ENCODE data around the gene NRTN. TPM values are rescaled to one million over a fixed set of nuclear protein-coding genes. Genes with fewer than 3 reads are reported as not detected.

NRTN gene
- polyA plus RNA-seq, 1 donor = 2.3 TPM

DNA sequence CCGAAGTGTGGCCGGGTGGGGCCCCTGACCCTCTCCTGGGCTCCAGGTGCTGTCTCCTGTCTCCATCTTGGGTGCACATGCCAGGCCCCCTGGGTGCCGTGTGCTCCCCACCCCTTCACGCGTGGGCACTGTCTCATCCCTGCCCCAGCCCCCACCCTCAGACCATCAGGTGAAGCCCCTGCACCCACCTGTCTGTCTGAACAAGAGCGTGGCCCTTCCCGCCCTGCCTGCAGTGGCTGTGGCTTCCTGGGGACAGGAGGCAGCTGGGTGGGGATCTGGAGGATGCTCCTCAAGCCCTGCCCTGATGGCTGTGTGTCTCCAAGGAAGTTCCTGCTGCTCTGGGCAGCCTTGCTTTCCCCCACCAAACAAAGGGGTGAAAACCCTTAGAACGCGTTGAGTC is 22.5 kb upstream of the NRTN start:
- no peak for DNase-seq
- peaks cover 32% of the 10 kb centered on the region for H3K36me3 ChIP-seq (ENCODE audit: control insufficient read depth, insufficient read depth, low read length)

GRCh38 chr19:5782945-5783919 is 21.6 kb upstream of the NRTN start:
- H3K4me3 ChIP-seq (ENCODE audit: low read length) = no peak overlapping the region
- WGBS (ENCODE audit: insufficient coverage, low lambda C conversion rate) = no CpG with 5 or more reads among the region's 48 CpGs
- H3K27me3 ChIP-seq (ENCODE audit: control insufficient read depth, insufficient read depth, low read length) = no peaks in the 10 kb centered on the region
- no peak overlapping the region for H3K27ac ChIP-seq (ENCODE audit: low read length)
- H3K4me1 ChIP-seq (ENCODE audit: control insufficient read depth, insufficient read depth, low read length) = no peaks in the 10 kb centered on the region
- H3K9me3 ChIP-seq (ENCODE audit: control insufficient read depth, low read depth, low read length) = peaks cover 10% of the 10 kb centered on the region
- peaks cover 41% of the 10 kb centered on the region for H3K36me3 ChIP-seq (ENCODE audit: control insufficient read depth, insufficient read depth, low read length)
- DNase-seq = no peak

More for the DNA sequence above, 22.5 kb upstream of the NRTN start:
- Histone ChIP-seq H3K4me1 (ENCODE audit: control insufficient read depth, insufficient read depth, low read length) (no peaks in the 10 kb centered on the region), H3K27me3 (ENCODE audit: control insufficient read depth, insufficient read depth, low read length) (no peaks in the 10 kb centered on the region), H3K9me3 (ENCODE audit: control insufficient read depth, low read depth, low read length) (peaks cover 10% of the 10 kb centered on the region), H3K27ac (ENCODE audit: low read length) (no peak overlapping the region), H3K4me3 (ENCODE audit: low read length) (no peak overlapping the region)
- no CpG with 5 or more reads among the region's 9 CpGs for WGBS (ENCODE audit: insufficient coverage, low lambda C conversion rate)

GRCh38 chr19:5784581-5785147 is 20.2 kb upstream of the NRTN start, which contains the start of gene PRR22:
TSS of gene PRR22 (minus strand) at chr19:5784746. CDS start at chr19:5784660, 86 bp downstream.
- H3K4me1 ChIP-seq (ENCODE audit: control insufficient read depth, insufficient read depth, low read length) = no peaks in the 10 kb centered on the region
- H3K4me3 ChIP-seq (ENCODE audit: low read length) = no peak within 1 kb of the TSS
- no peak for DNase-seq
- peaks cover 10% of the 10 kb centered on the region for H3K9me3 ChIP-seq (ENCODE audit: control insufficient read depth, low read depth, low read length)
- H3K36me3 ChIP-seq (ENCODE audit: control insufficient read depth, insufficient read depth, low read length) = peaks cover 54% of the 10 kb centered on the region
- no peaks in the 10 kb centered on the region for H3K27me3 ChIP-seq (ENCODE audit: control insufficient read depth, insufficient read depth, low read length)
- no peak within 1 kb of the TSS for H3K27ac ChIP-seq (ENCODE audit: low read length)
- WGBS (ENCODE audit: insufficient coverage, low lambda C conversion rate) = no CpG with 5 or more reads among the region's 15 CpGs

- no peak overlapping the region for H3K4me3 ChIP-seq (ENCODE audit: low read length)
- peaks cover 10% of the 10 kb centered on the region for H3K9me3 ChIP-seq (ENCODE audit: control insufficient read depth, low read depth, low read length)
- no peaks in the 10 kb centered on the region for H3K27me3 ChIP-seq (ENCODE audit: control insufficient read depth, insufficient read depth, low read length)
- no CpG with 5 or more reads among the region's 37 CpGs for WGBS (ENCODE audit: insufficient coverage, low lambda C conversion rate)
- H3K27ac ChIP-seq (ENCODE audit: low read length) = no peak overlapping the region
- peaks cover 59% of the 10 kb centered on the region for H3K36me3 ChIP-seq (ENCODE audit: control insufficient read depth, insufficient read depth, low read length)
- DNase-seq = no peak
- H3K4me1 ChIP-seq (ENCODE audit: control insufficient read depth, insufficient read depth, low read length) = peaks cover 5% of the 10 kb centered on the region
Observed at GRCh38 chr19:5785423-5785822, 19.4 kb upstream of the NRTN start.

DNA sequence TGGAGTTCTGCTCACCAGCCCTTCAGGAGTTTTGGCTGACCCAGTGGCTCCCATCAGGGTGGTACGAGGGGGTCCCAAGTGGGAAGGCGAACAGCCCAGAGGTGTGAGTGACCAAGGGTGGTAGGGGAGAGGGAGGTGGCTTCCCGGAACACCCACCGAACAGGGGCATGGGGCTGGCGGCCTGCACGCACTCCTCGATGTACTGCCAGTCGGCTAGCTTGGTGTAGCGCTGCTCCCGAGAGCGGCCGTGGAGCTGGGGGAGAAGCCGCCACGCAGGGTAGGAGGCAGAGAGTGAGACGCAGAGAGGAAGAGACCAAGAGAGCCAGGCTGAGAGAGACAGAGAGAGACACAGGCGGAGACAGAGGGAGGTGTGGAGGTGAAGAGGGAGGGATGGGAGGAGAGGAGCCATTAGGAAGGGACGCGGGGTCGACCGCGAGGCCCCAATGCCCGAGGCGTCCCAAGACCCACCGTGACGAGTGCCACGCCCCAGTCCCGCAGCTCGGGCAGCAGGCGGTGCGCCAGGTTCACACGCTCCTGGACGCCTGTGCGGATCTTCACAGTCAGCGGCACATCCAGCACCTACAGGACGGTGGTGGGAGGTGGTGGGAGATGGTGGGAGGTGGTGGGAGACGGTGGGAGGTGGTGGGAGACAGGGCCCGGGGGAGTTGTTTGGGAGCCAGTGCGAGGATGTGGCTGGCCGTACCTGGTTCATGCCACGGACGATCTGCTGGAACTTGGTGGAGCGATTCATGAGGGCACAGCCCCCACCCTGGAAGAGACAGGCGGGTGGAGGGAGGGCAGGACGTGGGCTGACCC is 18.1 kb upstream of the NRTN start:
- WGBS (ENCODE audit: insufficient coverage, low lambda C conversion rate) = no CpG with 5 or more reads among the region's 44 CpGs
- H3K27ac ChIP-seq (ENCODE audit: low read length) = no peak overlapping the region
- DNase-seq = no peak

DNA sequence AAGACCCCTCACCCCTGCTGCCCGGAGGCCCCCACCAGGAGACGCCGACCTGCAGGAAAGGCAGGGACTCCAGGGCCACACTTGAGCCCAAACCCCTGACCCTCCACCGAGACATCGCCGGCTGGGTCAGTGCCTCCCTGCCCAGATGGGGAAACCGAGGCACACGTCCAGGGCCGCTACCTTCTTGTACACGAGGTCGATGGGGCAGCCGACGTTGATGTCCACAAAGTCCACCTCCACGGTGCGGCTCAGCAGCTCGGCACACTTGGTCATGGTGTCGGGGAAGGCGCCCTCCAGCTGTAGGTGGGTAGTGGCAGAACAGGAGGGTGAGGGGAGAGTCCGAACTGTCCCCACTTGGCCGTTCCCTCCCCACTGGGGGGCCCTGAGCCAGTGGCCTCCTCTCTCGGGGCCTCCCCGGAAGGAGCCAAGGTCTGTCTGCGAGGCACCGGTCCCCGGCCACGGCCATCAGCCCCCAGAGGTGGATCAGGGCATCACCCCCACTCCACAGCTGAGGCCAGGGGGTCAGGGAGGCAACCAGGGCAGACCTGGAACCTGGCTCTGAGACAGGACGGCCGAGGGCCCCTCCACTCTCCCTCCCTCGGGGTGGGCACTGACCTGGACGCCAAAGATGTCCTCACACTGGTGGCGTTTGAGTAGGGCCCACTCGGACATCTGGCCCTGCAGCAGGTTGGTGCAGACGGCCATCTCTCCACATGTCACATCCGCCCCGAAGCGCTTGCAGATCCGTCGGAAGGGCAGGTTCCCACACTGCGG is 17.3 kb upstream of the NRTN start:
- Histone ChIP-seq H3K4me3 (ENCODE audit: low read length) (no peak overlapping the region), H3K9me3 (ENCODE audit: control insufficient read depth, low read depth, low read length) (peaks cover 15% of the 10 kb centered on the region), H3K4me1 (ENCODE audit: control insufficient read depth, insufficient read depth, low read length) (peaks cover 8% of the 10 kb centered on the region), H3K36me3 (ENCODE audit: control insufficient read depth, insufficient read depth, low read length) (peaks cover 59% of the 10 kb centered on the region), H3K27me3 (ENCODE audit: control insufficient read depth, insufficient read depth, low read length) (no peaks in the 10 kb centered on the region), H3K27ac (ENCODE audit: low read length) (no peak overlapping the region)
- no CpG with 5 or more reads among the region's 39 CpGs for WGBS (ENCODE audit: insufficient coverage, low lambda C conversion rate)
- DNase-seq = no peak

More for the DNA sequence above, 18.1 kb upstream of the NRTN start:
- Histone ChIP-seq H3K27me3 (ENCODE audit: control insufficient read depth, insufficient read depth, low read length) (no peaks in the 10 kb centered on the region), H3K4me1 (ENCODE audit: control insufficient read depth, insufficient read depth, low read length) (peaks cover 8% of the 10 kb centered on the region), H3K4me3 (ENCODE audit: low read length) (no peak overlapping the region), H3K36me3 (ENCODE audit: control insufficient read depth, insufficient read depth, low read length) (peaks cover 59% of the 10 kb centered on the region), H3K9me3 (ENCODE audit: control insufficient read depth, low read depth, low read length) (peaks cover 15% of the 10 kb centered on the region)

DNA sequence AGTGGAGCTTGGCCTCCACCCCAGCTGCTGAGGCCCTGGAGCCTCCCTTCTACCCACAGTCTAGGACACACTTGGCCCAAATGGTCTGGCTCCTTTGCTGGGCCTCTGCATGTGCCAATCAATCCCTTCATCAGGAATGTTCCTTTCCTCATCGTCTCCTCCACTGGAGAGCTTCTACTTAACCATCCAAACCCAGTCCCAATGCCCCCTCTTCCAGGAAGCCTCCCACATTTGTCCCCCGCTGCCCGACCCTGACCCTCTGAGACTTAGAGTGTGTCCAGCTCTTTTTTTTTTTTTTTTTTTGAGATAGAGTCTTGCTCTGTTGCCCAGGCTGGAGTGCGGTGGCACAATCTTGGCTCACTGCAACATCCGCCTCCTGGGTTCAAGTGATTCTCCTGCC is 16.4 kb upstream of the NRTN start:
- Histone ChIP-seq H3K4me3 (ENCODE audit: low read length) (no peak overlapping the region), H3K4me1 (ENCODE audit: control insufficient read depth, insufficient read depth, low read length) (peaks cover 8% of the 10 kb centered on the region), H3K9me3 (ENCODE audit: control insufficient read depth, low read depth, low read length) (peaks cover 15% of the 10 kb centered on the region), H3K27ac (ENCODE audit: low read length) (no peak overlapping the region), H3K27me3 (ENCODE audit: control insufficient read depth, insufficient read depth, low read length) (no peaks in the 10 kb centered on the region), H3K36me3 (ENCODE audit: control insufficient read depth, insufficient read depth, low read length) (peaks cover 59% of the 10 kb centered on the region)
- WGBS (ENCODE audit: insufficient coverage, low lambda C conversion rate) = 100% methylated on average over 2 of the region's 5 CpGs
- DNase-seq = no peak

DNA sequence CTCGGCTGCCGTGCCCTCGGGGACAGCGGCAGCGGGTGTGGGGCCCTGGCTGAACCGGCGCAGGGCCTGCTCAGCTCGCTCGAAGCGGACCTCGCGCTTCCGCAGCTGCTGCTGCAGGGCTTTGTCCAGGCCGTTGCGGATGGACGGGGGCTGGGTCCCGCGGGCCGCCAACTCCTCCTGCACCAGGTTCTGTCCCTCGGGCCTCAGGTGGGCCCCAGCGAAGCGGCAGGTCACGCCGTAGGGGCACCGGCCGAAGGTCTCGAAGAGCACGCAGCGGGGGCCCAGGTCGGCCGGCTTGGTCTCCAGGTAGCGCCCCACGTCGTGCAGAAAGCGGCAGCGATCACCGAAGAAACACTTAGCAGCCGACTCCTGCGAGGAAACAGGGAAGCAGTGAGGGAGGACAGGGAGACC is 15.5 kb upstream of the NRTN start:
- peaks cover 8% of the 10 kb centered on the region for H3K4me1 ChIP-seq (ENCODE audit: control insufficient read depth, insufficient read depth, low read length)
- no peak for DNase-seq
- WGBS (ENCODE audit: insufficient coverage, low lambda C conversion rate) = no CpG with 5 or more reads among the region's 39 CpGs
- no peak overlapping the region for H3K4me3 ChIP-seq (ENCODE audit: low read length)
- H3K27ac ChIP-seq (ENCODE audit: low read length) = no peak overlapping the region
- H3K9me3 ChIP-seq (ENCODE audit: control insufficient read depth, low read depth, low read length) = peaks cover 15% of the 10 kb centered on the region
- H3K36me3 ChIP-seq (ENCODE audit: control insufficient read depth, insufficient read depth, low read length) = peaks cover 53% of the 10 kb centered on the region
- H3K27me3 ChIP-seq (ENCODE audit: control insufficient read depth, insufficient read depth, low read length) = no peaks in the 10 kb centered on the region

GRCh38 chr19:5789886-5790558 is 14.8 kb upstream of the NRTN start:
- H3K9me3 ChIP-seq (ENCODE audit: control insufficient read depth, low read depth, low read length) = peaks cover 15% of the 10 kb centered on the region
- H3K4me1 ChIP-seq (ENCODE audit: control insufficient read depth, insufficient read depth, low read length) = peaks cover 8% of the 10 kb centered on the region
- DNase-seq = no peak
- H3K36me3 ChIP-seq (ENCODE audit: control insufficient read depth, insufficient read depth, low read length) = peaks cover 49% of the 10 kb centered on the region
- WGBS (ENCODE audit: insufficient coverage, low lambda C conversion rate) = no CpG with 5 or more reads among the region's 26 CpGs
- peak overlapping the region; percentile 95 for H3K4me3 ChIP-seq (ENCODE audit: low read length)
- H3K27ac ChIP-seq (ENCODE audit: low read length) = no peak overlapping the region
- no peaks in the 10 kb centered on the region for H3K27me3 ChIP-seq (ENCODE audit: control insufficient read depth, insufficient read depth, low read length)

Measured in large intestine (tissue), 3 donors.